NCI-H2196 (cell line): Measurements from ENCODE around the gene SNRPD2.
A peak's percentile ranks its signal among the peaks of the same experiment; 100 is the strongest.
"Not testable (repeated sequence)": the region's sequence is repeated elsewhere in the genome, so short reads cannot be mapped to it uniquely, and the experiment has no call there.

ENCODE experiments used
- DNase-seq: peaks from one replicate; lab custom pipeline; 2025; ENCODE audit not compliant: unreplicated experiment; lab: John Stamatoyannopoulos, UW

The SNRPD2 gene

DNA sequence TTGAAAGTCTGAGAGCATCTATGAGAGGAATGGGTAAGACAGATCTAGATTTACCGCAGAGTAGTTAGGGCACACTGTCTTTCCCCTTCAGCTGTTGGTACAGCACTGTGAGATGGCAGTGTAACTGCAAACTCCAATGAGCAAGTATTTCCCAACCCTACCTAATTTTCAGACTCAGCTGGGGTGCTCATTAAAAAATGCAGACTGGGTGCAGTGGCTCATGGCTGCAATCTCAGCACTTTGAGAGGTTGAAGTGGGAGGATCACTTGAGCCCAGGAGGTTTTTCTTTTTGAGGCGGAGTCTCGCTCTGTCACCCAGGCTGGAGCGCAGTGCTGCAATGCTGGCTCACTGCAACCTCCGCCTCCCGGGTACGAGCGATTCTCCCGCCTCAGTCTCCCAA, 13.4 kb upstream of the SNRPD2 start:
- DNase-seq: no peak

- DNase-seq: no peak
Measured at GRCh38 chr19:45701676-45702075, 9.9 kb upstream of the SNRPD2 start.

DNA sequence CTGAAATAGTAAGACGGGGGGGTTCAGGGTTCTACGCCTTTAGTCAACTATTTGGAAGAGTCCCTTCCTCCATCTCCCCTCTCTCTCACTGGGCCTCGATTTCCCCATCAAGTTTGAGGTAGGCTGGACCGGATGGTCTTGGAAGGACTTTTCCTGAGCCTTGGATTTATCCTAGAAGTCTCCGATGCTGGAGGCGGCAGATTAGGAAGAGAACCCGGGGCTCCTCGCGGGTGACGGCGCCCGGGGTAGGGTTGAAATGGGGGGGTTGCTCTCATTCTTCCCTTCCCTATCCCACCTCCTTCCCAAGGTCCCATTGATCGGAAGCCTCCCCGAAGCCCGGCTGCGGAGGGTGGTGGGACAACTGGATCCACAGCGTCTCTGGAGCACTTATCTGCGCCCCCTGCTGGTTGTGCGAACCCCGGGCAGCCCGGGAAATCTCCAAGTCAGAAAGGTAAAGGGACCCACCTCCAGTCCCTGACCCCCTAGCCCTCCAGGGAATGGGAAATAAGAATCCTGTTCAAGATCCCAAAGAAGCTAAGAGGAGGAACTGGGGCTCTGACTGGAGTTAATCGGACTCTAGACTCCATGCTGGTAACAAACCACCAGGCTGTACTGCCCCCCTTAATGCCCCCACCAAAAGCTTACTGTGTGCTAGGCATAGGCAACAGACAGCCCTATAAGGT, 1.5 kb upstream of the SNRPD2 start:
- peak; percentile 80 for DNase-seq

GRCh38 chr19:45692187-45693105, 693 bp upstream of the SNRPD2 start, which contains the start of gene QPCTL:
QPCTL (plus strand) TSS chr19:45692666; CDS start chr19:45692704, 38 bp downstream.
- peak; percentile 99 for DNase-seq

DNA sequence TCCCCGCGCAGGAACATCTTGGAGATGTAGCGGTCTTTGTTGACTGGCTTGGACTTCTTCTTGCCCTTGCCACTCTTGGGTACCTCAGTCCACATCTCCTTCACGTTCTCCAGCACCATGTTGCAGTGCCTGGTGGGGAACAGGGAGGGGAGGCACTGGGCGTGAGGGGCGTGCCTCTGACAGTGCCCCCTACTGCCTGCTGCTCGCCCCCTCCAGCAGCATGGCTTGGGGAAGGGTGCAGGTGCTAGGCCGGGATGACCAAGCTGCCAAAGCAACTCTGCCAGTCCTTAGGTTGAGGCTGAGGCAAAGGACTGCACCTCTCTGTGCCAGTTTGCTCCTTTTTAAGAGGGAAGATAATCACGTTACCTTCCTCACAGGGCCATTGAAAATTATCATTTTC, 4.2 kb downstream of the SNRPD2 start:
- DNase-seq: no peak

GRCh38 chr19:45685045-45685444, 6.7 kb downstream of the SNRPD2 start:
- not testable (repeated sequence) for DNase-seq

DNA sequence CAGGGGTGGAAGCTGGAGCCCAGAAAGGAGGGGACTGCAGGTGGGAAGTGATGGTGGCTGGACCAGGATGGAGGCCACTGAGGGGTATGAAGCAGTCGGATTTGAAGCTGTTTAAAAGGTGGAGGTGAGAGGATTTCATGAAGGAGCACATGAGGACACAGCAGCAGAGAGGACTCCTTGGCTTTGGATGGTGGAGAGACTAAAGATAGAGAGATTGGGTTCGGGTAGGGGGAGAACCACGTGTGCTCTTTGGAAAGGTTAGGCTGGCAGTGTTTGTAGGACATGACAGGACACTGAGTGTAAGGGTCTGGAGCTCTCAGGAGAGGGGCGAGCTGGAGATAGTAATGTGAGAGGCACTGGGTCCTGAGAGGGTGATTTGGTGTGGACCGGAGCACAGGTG, 8.8 kb downstream of the SNRPD2 start:
- DNase-seq: no peak

DNA sequence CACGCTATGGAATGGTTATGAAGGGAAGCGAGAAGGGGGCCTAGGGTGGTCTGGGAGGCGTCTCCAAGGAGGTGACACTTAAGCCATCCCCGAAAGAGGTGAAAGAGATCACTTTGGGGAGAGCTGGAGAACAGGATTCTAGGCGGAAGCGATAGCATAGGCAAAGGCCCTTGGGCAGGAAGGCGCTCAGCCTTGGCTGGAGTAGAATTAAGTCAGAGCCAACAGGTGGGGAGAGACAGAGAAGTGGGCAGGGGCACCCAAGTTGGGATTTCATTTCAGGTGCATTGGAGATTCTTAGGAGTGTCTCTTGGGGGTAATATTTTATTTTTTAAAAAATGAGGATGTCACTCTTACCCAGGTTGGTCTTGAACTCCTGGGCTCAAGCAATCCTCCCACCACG, 9.6 kb downstream of the SNRPD2 start:
- no peak for DNase-seq

GRCh38 chr19:45681391-45682015, 10.2 kb downstream of the SNRPD2 start:
- peak; percentile 87 for DNase-seq

DNA sequence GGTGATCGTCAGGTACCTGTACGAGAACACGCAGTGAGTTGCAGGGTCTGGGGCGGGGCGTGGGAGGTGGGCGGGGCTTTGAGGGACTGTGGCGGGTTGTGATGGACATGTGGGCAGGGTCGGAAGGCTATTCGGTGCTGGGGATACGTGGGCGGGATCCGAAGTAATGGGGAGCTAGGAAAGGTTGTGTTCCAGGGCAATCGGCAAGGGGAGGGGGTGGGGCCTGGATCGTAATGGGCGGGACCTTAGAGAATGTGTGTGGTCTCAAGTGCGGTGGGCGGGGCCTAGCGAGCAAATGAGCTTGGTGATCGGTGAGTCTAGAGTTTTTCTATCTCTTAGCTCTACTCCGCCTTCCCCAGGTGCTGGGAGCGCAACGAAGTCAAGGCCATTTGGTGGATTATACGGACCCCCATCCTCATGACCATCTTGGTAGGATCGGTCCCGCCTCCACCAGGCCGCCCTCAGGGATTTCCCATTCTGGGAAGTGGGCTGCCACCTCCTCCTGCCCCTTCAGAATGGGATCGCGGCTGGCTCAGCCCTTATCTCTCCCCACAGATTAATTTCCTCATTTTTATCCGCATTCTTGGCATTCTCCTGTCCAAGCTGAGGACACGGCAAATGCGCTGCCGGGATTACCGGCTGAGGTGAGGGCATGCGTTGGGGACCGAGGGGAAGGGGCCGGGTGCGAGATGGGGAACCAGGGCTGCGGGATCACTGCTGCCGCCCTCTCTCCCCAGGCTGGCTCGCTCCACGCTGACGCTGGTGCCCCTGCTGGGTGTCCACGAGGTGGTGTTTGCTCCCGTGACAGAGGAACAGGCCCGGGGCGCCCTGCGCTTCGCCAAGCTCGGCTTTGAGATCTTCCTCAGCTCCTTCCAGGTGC, 14.2 kb downstream of the SNRPD2 start:
- DNase-seq: no peak

GRCh38 chr19:45676851-45677263, 14.9 kb downstream of the SNRPD2 start:
- no peak for DNase-seq

DNA sequence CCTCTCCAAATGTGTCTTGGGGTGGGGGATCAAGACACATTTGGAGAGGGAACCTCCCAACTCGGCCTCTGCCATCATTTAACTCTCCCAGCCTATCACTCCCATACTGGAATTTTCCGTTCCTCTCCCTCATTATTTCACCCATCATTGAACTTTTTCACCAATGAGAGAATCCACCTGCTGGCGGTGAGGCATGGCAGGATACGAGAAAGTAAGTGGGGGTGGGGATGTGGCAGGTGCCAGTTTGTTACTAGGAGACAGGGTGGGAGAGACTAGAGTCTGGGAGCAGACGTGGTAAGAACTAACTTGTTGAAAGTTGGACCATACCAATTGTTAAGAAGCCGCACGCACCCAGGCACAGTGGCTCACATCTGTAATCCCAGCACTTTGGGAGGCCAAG, 16.8 kb downstream of the SNRPD2 start:
- no peak for DNase-seq

- peak; percentile 37 for DNase-seq
Measured at GRCh38 chr19:45670670-45671453, 20.9 kb downstream of the SNRPD2 start.

GRCh38 chr19:45668342-45668871, 23.3 kb downstream of the SNRPD2 start:
- DNase-seq: no peak

DNA sequence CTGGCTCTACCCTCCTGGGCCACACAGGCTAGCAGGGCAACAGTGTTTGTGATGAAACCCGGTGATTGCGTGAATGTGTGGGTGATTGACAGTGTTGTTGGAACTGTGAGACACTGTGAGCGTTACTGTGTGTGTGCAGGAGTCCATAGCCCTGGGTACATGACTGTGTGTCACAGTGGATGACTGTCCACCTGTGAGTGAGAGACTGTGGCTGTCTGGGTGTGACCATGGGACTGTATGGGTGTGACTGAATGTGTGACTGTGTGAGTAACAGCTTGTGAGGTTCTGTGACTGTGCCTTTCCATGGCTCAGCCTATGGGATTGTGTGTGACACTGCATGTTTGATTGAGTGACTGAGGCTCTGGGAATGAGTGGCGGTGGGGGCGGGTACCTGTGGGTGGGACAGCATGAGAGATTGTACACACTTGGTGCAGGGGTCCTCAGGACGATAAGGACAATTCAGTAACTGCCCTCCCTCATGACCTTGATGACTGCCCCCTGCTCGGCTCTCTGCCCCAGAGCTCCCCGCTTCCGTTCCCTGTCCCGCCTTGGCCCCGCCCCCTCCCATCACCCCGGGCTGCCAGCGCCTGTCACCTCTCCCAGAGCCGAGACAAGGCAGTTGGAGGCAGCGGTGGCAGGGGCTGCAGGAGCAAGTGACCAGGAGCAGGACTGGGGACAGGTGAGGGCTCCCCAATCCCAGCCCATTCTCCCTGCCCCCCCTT, 24.0 kb downstream of the SNRPD2 start, which contains the start of gene GIPR:
GIPR (plus strand) TSS at position 602 of the 722 bp plus-strand sequence. CDS start 1,300 bp downstream, outside the sequence.
- DNase-seq: no peak

DNA sequence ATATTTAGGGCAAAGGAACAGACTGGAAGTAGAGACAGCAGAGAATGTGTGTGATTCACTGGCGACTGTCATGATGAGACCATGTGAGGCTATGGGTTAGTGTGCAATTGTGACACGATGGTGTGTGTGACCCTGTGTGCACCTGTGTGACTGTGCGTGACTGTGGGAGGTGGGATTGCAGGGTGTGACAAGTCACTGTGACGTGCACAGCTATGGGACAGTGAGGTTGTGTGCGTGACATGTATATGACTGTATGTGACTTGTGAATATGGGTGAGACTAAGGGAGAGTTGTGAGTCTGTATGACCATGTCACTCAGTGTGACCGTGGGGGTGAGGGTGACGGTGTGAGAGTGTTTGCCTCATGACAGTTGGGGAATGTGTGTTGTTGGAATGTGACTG, 27.2 kb downstream of the SNRPD2 start:
- no peak for DNase-seq

GRCh38 chr19:45663800-45664199, 28.0 kb downstream of the SNRPD2 start:
- DNase-seq: no peak

DNA sequence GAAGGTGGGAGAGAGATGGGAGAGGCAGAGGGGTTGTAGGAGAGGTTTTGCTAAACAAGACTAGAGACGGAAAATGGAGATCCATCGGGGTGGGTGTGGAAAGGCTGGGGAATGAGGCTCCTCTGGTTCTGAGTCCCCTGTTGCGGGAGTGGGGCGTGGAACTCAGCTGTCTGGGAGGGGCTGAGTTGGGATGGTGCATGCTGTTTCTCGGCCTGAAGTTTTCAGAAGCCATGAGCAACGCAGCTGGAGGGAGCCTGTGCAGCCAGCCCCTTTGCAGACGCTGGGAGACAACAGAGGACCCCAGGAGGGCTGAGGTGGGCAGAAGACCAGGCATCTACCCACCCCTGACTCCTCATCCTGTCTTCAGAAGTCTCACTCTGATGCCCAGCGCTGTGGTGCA, 31.1 kb downstream of the SNRPD2 start:
- DNase-seq: no peak
